HFF-Myc (cell line): ENCODE measurements around the gene IGF1R.

Experiments used
- DNase-seq: peaks from one replicate; pipeline ENCODE4 v3.0.0-alpha.2; 2011; ENCODE audit warnings: low read depth; ENCODE audit errors: extremely low read depth
- H3K4me3 ChIP-seq: replicated peaks from 2 replicates; pipeline ENCODE4 v1.5.1; 2011; ENCODE audit warnings: low read depth, mild to moderate bottlenecking, control low read depth, low read length
- TF ChIP-seq, protein P1 (sequence below): IDR thresholded peaks from 2 replicates; pipeline ENCODE4 v1.5.1; 2012; ENCODE audit warnings: mild to moderate bottlenecking, low read depth, low read length, control low read depth; ENCODE audit errors: missing control alignments

The IGF1R gene

DNA sequence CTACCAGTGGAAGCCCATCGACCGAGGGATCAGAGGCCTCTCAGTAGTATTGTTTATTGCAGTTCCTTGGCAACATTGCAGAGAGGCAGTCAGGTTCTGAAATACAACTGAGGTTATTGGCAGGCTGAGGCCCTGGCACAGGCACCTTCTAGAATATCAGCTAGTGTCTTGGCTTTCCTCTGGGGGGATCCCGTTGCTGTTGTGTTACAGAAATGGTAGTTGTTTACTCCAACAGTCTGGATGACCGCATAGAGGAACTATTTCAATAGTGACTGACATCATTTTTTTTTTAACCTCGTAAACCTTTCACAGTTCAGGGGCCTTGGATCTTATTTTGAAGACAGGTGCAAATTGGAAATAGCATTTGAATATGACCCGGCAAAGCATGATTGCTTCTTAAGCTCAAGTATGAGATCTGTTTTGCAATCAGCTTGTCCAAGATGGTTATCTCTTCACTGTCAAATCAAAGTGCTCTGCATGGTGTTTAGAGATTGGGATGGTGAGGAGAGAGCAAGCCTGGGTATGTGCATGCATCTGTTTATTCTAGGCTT is 295.3 kb downstream of the IGF1R start:
- no peak for DNase-seq
- TF ChIP-seq, protein P1, sequence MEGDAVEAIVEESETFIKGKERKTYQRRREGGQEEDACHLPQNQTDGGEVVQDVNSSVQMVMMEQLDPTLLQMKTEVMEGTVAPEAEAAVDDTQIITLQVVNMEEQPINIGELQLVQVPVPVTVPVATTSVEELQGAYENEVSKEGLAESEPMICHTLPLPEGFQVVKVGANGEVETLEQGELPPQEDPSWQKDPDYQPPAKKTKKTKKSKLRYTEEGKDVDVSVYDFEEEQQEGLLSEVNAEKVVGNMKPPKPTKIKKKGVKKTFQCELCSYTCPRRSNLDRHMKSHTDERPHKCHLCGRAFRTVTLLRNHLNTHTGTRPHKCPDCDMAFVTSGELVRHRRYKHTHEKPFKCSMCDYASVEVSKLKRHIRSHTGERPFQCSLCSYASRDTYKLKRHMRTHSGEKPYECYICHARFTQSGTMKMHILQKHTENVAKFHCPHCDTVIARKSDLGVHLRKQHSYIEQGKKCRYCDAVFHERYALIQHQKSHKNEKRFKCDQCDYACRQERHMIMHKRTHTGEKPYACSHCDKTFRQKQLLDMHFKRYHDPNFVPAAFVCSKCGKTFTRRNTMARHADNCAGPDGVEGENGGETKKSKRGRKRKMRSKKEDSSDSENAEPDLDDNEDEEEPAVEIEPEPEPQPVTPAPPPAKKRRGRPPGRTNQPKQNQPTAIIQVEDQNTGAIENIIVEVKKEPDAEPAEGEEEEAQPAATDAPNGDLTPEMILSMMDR, result no peak
- H3K4me3 ChIP-seq, result no peak overlapping the region

DNA sequence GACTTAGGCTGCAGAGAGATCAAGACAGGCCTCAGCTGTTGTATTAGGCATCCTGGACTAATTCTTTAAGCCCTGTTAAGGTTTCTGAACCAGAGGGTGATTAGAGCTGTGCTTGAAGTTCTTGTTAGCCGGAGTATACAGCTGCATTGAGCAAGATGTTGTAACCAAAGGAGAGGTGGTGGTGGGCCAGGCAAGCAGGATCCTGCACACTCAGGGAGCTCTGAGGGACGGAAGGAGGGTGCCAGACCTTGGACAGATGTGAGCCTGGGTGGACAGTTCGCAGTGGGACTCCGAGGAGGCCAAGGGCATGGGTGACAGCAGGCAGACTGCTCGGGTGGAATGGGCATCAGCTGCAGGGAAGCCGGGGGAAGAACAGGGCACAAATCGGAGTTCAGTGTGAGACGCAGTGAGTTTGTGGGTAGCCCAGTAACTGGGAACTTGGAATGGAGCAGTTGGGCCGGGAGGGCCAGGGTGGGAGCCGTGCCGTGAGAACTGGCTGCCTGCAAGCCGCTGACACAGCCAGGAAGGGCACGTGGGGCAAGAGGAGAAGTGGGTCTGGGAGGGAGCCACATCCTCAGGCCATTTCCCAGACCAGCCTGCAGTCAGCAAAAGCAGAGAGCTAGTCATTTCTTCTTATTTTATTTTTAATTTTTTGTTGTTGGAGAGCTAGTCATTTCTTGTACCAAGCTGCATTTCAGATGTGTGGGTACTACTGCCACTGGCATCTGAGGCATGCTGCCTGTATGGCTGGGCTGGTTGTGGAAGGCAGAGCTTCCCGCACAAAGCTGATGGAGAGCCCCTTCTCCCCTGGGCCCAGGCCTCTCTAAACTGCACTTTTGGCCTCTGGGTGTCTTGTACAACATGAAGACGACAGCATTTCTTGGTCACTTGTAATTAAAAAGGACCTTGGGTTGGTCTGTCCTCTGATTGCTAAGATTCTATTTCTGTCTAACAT is 298.2 kb downstream of the IGF1R start:
- TF ChIP-seq, protein P1, result no peak
- H3K4me3 ChIP-seq, result no peak overlapping the region
- DNase-seq, result no peak

DNA sequence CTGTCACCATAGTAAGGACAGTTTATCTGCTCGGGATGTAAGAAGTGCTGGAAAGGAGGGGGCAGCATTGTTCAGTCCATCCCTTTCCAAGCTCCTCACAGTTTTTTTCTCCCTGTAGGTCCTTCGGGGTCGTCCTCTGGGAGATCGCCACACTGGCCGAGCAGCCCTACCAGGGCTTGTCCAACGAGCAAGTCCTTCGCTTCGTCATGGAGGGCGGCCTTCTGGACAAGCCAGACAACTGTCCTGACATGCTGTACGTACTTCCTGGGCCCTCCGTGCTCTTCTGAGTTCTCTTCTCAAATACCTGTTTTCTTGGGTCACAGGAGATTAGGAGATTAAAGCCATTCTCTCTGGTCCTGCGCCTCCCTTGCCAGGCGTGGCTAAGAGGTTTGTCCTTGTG is 300.1 kb downstream of the IGF1R start:
- DNase-seq, result no peak
- TF ChIP-seq, protein P1, result no peak
- no peak overlapping the region for H3K4me3 ChIP-seq

DNA sequence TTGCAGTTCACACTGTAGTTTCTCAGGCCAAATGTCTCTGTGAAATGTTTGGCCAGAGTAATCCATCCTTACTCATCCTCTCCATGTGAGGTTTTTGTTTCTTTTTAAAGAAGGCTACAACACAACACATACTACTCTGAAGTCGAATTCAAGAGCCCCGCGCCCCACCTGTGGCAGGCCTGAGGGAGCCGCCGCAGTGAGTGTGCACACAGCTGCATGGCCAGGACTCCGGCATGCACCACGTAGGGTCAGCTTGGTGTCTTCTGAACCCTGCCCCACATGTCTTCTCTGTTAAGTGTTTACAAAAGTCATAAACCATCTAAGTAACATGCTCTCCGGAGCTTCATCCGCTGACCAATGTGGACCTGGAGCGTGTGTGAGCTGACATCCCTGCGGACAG is 300.6 kb downstream of the IGF1R start:
- TF ChIP-seq, protein P1, result no peak
- no peak overlapping the region for H3K4me3 ChIP-seq
- no peak for DNase-seq

DNA sequence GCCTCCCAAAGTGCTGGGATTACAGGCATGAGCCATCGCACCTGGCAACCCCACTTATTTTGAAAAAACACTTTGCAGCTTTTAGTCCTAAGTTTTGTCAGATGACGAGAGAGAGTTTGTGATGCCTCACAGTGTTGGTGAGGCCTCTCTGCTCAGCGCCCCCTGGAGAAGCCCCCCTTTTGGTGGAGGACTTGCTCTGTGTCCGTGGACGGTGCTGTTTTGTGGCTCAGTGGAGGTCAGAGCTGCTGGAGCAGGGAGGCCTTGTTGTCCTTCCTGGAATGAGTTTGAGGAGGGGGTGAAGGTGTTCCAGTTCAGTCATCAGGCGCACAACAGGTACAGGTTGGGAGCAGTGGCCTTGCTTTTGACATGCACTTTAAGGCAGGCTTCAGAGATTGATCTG is 301.3 kb downstream of the IGF1R start:
- TF ChIP-seq, protein P1, result no peak
- DNase-seq, result no peak

DNA sequence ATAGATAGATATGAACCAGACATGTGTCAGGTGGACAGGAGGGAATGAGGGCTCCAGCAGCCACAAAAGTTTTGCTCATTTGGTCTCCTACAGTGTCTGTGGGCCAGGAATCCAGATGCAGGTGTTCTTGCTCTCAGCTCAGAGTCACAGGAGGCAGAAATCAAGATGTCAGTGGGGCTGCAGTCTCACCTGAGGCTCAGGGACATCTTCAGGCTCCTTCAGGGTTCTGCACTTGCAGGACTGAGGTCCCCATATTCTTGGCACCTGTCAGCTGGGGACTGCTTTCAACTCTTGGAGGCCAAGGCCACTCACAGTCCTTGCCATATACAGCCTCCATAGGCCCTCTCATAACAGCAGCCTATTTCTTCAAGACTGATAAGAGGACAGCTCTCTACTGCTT is 301.9 kb downstream of the IGF1R start:
- no peak for DNase-seq
- TF ChIP-seq, protein P1, result no peak
- no peak overlapping the region for H3K4me3 ChIP-seq

More for the DNA sequence above, 301.3 kb downstream of the IGF1R start:
- no peak overlapping the region for H3K4me3 ChIP-seq
